GM21619 (cell line): ENCODE measurements around the gene CYP2W1.

ENCODE experiments used
- ATAC-seq: cut with Tn5 transposase; IDR thresholded peaks from one replicate; pipeline ENCODE4 v1.9.1; 2021; ENCODE audit not compliant: unreplicated experiment

Gene CYP2W1

DNA sequence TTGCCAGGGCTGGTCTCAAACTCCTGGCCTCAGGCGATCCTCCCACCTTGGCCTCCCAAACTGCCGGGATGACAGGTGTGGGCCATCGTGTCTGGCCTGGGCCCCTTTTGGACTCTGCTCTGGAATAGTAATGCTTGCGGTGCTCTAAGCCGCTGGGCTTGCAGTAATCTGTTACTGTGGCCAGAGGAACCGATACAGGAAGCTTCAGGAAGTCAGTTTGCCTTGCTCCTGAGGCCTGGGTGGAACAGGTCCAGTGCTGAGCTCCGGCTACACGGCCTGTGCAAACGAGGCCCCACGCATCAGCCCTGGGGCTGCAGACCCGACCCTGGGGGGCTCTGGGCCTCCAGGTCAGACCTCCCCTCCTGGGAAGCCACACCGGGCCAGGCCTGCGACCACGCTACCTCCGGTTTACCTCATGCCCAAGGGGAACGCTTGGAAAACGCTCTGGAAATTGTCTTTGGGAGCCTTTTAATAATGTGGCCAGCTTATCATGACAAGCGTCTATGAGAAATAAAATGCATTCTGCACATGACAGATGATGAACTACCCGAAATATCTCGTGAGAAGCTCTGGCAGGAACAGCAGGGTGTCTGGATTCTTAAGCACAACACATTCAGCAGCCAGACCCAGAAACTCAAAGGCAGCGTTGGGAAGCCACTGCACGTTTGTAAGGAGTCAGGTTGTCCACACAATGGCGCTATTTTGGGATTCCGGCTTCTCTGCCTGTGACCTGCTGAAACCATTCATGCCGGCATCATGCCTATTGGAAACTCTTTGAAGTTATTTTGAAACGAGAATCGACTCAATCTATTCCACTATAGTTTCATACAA is 18.4 kb upstream of the CYP2W1 start:
- ATAC-seq = no peak

DNA sequence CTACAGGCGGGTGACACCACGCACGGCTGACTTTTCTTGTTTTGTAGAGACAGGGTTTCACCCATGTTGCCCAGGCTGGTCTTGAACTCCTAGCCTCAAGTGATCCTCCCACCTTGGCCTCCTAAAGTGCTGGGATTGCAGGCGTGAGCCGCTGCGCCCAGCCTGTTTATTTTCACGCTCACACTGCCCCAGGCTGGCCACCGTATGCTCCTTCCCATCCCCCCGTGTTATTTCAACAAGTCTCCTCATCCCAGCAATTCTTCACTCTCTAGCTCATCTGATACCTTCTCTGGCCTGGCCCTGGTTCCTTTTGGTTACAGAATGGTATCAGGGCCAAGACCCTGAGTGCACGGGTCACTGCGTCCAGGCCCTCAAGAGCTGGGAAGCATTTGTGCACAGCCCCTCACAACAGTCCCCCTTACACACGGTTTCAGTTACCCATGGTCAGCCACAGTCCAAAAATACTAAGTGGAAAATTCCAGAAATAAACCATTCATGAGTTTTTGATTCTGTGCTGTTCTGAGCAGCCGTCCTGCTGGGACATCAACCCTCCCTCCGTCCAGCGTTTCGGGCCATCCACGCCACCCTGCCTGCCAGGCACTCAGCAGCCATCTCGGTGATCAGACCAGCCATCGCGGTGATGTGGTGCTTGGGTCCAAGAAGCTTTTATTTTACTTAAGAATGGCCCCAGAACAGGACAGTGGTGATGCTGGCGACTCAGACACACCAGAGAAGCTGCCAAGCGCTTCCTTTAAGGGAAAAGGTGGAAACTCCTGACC is 16.5 kb upstream of the CYP2W1 start:
- ATAC-seq = no peak

DNA sequence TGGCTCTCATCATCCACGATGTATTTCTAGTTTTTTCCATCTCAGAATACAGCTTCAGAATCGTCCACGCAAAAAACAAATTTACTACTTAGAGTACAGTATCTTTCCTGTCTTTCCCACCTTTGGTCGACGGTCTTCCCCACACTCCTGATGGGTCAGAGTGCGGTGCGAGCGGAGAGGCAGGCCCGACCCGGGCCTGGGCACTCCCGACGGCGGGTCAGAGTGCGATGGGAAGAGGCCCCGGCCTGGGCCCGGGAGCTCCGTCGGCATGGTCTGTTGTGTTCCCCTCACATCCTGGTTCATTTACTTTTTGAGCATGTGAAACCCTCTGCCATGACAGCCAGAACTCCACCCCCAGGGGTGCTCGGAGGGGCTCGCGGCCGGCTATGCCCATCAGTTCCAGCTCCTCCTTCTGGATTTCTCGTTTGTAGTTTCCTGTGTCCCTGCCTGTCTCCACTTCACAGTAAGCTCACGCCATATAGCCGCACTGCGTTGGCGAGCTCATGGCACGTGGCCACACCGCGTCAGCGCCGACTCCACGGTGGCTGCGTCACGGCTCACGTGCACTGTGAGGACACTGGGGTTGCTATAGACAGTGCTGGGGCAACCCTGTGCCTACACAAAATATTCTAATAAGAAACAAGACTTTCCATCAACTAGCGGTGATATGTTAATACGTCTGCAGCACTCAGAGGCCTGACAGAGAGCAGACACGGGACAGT is 15.5 kb upstream of the CYP2W1 start:
- no peak for ATAC-seq

DNA sequence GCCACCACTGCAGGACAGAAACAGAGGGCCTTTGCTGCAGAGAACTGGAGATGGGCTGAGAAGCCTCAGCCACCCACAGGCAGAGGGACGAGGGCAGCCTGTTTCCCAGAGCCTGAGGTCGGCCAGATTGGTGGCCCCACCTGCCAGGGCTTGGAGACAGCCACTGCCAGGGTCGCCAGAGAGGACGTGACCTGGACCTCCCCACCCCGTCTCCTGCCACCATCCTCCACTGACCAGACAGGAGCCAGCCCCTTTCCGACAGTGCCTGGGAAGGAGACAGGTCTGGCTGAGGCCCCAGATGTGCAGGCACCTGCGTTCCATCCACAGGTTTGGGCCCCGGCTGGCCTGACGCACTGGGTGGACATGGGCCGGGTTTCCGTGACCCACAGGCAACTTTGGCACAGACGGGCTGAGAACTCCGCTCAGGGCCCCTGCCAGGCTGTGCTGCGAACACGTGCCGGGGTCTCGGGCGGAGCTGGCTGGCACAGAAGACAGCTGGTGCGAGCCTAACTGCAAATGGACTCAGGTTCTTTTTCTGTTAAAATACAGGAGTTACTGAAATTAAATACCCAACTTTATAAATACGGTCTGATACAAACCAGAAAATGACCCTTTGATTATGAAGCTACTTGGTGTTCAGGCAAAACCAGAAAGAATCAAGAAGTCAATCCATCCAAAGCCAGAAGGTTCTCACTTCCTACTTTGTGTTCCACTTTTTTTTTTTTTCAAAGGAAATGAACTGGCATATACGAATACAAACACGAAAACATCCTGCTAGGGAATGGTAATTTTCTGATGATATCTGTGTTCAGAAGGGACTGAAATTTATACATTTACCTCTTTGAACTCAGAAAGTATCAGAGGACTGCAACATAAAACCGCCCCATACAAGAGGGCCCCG is 14.5 kb upstream of the CYP2W1 start:
- no peak for ATAC-seq

DNA sequence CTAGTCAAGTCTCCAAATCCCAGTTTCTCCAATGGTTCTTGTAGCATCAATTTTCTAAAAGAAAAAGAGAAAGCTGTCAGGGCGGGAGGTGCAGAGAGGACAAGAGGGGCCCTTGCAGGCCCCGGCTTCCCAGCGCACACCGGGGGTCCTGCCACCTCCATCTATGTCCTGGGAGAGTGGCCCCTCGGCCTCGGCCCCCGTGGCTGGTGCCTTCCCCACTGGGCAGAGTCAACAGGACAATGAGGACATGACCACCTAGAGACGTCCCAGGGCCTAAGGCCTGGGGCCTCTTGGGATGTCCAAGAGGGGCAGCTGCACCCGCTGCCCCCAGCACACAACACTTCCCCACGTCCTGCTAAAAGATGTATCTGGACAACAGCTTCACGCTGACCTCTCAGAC is 13.6 kb upstream of the CYP2W1 start:
- ATAC-seq = no peak

DNA sequence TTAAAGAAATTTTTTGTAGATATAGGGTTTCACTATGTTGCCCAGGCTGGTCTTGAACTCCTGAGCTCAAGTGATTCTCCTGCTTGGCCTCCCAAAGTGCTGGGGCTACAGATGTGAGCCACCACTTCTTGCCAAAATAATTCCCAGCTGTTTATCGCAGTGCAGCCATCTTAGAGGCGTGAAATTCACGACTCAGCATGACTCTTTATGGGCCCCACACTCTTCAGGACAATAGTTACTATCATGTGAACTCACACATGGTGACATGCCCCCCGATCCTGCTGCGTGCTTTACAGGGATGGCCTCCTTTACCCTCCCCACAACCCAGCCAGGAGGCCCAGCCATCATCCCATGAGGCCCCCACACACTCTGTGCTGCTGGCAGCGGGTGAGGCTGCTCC is 12.2 kb upstream of the CYP2W1 start:
- no peak for ATAC-seq

DNA sequence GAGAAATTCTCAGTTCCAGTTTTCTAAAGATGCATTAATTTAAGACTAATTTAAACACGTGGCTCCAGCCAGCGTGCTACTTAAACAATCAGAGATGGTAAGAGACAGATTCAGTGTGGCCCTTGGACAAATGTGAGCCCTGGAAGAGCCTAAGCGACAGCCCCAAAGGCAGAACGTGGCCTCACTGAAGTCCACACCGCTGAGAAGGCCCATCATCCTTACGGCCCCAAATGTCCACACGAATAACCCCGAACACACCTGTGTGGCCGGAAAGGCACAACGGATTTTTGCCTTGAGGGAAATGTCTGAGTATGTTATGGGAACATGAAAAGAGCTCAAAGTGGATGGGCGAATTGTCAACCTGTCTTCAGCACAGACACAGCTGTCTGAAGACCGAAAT is 10.9 kb upstream of the CYP2W1 start:
- ATAC-seq = no peak

DNA sequence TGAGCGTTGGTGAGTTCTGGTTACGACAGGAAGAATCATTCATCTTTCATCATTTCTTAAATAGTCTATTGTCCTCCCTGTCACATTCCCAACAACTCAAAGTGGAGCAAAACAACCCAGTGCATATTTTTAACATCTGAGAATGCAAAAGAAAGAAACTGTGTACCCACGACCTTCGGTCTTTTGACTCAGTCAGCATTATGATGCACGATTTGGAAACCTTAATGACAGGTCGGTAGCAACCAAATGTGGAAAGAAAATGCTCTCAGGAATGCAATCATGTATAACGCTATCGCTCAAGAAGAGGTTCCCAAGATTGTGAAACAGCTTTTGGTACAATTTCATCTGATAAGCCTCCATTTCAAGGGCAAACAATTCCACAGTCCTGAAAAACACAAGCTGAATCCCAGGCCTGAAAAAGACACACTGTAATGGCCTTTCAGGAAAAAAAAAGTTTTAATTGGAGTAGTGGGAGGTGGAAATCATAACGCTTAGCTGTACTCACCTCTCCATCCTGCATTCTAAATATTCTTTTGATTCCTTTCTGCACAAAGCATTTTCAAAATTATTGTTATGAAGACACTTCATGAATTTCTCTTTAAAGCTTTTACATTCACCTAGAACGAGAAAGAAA is 10.2 kb upstream of the CYP2W1 start:
- ATAC-seq = no peak

DNA sequence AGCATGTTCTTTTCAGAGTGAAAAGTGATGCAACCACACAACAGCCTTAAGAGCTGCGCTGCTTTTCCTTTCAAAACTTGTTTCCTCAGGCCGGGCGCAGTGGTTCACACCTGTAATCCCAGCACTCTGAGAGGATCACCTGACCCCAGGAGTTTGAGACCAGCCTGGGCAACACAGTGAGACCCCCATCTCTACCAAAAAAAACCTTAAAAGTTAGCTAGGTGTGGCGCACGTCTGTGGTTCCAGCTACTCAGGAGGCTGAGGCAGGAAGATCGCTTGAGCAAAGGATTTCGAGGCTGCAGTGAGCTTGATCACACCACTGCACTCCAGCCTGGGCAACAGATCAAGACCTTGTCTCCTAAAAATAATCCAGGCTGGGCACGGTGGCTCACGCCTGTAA is 9.7 kb upstream of the CYP2W1 start:
- ATAC-seq = no peak

DNA sequence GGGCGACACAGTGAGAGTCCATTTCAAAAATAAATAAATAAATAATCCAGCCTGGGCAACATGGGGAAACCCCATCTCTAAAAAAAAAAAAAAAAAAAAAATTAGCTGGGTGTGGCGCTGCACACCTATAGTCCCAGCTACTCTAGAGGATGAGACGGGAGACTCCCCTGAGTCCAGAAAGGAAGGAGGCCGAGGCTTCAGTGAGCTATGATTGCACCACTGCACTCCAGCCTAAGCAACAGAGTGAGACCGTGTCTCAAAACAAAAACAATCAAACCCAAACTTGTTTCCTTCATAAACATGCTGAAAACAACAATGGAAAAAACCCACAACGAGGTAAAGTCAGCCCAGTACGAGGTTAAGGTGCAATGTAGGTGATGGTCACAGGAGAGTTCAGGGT is 8.8 kb upstream of the CYP2W1 start:
- ATAC-seq = no peak

DNA sequence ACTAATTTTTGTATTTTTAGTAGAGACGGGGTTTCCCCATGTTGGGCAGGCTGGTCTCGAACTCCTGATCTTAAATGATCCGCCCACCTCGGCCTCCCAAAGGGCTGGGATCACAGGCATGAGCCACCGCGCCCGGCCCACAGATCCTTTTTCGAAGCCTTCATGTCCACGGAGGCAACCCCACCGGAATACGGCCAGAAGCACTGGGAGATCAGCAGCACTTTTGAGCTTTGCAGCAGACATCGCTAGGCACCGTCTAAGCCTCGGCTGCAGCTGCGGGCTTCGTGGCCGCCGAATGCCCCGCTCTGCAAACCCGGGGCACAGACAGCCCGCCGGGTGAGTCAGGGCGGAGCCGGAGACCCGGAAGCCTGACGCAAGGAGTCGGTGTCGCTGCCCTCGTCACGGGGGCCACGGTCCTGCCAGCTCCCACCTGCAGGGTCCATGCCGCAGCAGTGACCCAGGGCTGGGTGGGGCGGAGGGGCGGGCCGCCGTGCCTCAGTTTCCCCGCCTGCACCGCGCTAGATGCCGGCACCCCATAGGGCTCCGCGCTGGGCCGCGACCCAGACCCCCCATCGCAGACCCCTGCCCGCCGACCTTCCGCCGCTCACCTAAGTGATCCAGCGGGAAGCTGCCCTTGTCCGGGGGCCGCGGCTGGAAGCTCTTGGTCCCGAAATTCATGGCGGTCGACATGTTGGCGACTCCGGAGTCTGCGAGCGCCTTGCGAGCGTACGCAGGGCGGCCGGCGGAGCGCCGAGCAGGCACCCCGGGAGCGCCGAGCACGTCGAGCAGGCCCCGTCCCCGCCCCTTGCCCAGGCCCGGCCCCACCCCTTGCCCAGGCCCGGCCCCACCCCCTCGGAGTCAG is 7.9 kb upstream of the CYP2W1 start, which contains the start of gene COX19:
Gene COX19 (minus strand): TSS at position 730 of the 862 bp plus-strand sequence. CDS start 40 bp downstream, at position 690.
- peak; percentile 57 for ATAC-seq

DNA sequence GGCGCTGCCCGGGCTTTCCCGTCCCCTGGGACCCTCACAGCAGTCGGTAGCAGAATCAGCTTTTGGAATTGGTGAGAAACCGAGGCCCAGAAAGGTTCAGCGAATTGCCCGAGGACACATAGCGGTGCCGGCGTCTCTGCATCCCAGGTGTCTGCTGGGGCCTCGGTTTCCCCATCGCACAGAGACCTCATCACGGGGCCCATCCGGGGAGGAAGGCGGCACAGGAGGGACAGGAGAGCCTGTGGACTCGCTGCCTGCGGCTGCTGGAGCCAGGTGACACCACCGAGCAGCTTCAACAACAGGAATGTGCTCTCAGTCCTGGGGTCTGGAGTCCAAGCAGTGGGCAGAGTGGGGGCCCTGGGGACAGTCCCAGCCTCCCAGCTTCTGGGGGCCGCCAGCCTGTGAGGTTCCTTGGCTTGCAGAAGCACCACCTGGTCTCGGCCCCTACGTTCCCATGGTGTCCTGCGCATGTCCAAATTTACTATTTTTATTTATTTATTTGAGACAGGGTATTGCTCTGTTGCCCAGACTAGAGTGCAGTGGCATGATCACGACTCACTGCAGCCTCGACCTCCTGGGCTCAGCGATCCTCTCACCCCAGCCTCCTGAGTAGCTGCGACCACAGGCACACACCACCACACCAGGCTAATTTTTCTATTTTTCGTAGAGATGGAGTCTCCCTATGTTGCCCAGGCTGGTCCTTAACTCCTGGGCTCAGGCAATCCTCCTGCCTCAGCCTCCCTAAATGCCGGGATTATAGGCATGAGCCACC is 7.1 kb upstream of the CYP2W1 start:
- ATAC-seq = no peak

DNA sequence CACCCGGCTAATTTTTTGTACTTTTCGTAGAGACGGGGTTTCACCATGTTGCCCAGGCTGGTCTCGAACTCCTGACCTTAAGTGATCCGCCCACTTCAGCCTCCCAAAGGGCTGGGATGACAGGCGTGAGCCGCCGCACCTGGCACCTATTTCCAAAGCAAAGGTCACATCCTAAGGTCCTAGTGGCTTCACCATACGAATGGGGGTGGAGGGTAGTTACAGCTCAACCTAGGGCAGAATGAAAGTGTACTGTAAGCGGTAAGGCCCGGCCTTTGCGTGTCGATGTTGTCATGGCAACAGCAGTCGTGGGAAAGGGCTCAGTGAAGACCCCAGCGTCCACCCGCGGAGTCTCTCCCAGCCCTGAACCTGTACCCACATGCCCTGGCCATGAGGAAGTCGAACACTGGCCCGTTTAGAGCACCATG is 6.1 kb upstream of the CYP2W1 start:
- ATAC-seq = no peak

DNA sequence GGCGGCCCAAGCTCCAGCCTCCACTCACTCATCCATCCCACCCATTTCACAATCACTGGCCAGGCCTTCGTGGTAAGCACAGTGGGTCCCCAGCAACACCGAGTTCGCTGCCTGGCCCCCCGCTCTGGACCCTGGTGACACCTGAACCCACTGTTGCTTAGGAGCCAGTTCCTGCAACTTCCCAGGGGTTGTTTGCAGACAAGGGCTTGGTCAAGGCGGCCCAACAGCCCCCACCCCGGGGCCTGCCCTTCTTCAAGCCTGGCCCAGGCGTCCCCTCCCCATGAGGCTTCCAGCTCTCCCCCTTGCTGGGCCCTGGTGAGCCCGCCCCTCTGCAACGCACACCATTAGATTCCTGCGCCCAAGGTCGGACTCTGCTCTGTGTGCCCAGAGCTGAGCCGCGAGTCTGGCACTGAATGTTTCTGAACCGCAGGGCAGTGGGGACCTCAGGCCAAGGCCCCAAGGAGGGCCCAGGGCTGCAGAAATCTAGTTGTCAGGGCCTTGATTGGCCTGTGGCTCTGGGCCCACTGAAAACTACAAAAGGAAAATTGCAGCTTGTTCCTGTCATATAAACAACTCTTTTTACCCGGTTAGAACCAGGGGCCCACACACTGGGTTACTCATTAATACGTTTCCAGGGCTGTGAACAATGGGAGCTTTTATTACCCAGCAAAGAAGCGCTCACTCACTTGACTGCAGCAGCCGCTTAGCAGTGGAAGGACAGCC is 5.5 kb upstream of the CYP2W1 start:
- ATAC-seq = peak; percentile 45

DNA sequence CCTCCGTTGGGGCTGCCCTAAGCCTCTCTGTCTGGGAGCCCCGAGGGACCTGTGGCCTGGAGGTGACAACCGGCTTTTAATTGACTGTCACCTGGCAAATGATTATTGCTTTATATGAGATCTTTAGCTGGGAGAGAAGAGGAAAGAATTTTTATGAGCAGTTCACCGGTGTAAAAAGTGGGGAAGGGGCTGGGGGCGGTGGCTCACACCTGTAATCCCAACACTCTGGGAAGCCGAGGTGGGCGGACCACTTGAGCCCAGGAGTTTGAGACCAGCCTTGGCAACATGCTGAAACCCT is 5.0 kb upstream of the CYP2W1 start:
- ATAC-seq = no peak

DNA sequence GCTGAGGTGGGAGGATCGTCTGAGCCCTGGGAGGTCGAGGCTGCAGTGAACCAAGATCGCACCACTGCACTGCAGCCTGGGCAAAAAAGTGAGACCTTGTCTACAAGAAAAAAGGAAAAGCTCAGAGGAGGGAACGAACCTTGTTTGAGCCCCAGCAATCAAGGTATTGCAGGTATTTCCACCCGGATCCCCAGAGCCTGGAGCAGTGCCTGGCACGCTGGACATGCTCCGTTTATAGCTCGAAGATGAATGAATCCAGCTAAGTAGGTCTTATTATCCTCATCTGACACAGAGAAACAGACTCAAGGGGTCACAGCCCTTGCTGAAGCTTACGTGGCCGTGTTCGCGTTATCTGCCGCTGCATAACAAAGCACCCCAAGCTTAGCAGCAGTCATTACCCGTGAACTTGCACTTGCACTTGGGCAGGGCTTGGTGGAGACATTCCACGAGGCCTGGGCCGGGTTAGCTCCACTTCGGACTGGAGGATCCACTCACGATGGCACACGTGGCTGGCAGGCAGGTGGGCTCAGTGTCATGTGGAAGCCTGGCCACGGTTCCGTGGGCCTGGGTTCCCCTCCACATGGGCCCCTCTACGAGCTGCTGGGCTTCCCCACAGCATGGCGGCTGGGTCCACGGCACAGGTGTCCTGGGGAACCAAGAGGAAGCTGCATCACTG is 4.4 kb upstream of the CYP2W1 start:
- ATAC-seq = no peak

DNA sequence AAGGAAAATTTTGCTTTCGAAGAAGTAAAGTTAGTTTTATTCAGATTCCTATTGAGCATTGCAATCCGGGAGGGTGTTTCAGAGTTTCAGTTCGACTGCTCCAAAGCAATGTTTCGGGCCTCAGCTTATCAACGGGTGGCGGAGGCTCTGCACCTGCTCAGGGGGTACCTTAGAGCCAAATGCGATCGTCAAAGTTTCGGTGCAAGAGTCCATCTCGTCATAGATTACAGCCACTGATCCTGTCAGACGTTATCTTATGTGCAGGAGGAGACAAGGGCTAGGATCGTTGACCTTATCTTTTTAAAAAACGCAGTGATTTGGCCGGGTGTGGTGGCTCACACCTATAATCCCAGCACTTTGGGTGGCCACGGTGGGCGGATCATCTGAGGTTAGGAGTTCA is 3.8 kb upstream of the CYP2W1 start:
- ATAC-seq = no peak
